SK-N-SH (cell line): ENCODE data around the gene SETX. TPM values are rescaled to one million over a fixed set of nuclear protein-coding genes. Genes with fewer than 3 reads are reported as not detected.

Source experiments
- CTCF ChIA-PET: fragments of 300-600, 350-600 bp; formaldehyde crosslinking; extraction: SDS; loops from one replicate; lab custom pipeline; 2021; lab: Yijun Ruan, JAX
- POLR2A ChIA-PET: fragments of 350-600 bp; sonication (Branson Sonifier 250); formaldehyde crosslinking; extraction: SDS; loops from one replicate; lab custom pipeline; 2020; ENCODE audit warnings: antibody characterized with exemption, inconsistent platforms; lab: Yijun Ruan, JAX
- DNase-seq: peaks from one replicate; pipeline ENCODE4 v3.0.0; 2012
- H2AFZ ChIP-seq: fragments of 200-600 bp; sonication (generic); 2 replicates; pipeline ENCODE4 v1.8.1; 2016; ENCODE audit warnings: antibody characterized with exemption, mild to moderate bottlenecking, low read depth
- H3F3A ChIP-seq: fragments of 200-600 bp; sonication (generic); replicated peaks from 2 replicates; pipeline ENCODE3; 2016; ENCODE audit warnings: antibody characterized with exemption, mild to moderate bottlenecking; ENCODE audit not compliant: insufficient read depth
- H3K27ac ChIP-seq, 2 experiments: fragments of 200-500 bp in 1 of 2; fragments of 200-600 bp in 1 of 2; sonication (Bioruptor generic) in 1 of 2; sonication (generic), shearing (Covaris generic) in 1 of 2; 2 replicates each; pipeline versions ENCODE4 v1.5.1 to v1.6.1; 2014 to 2016; ENCODE audit warnings: low read depth in 2 of 2, inconsistent platforms in 1 of 2, low read length in 1 of 2, mild to moderate bottlenecking in 1 of 2, mixed read lengths in 1 of 2
- H3K27me3 ChIP-seq: fragments of 200-600 bp; sonication (generic), shearing (Covaris generic); 2 replicates; pipeline ENCODE4 v1.6.1; 2016; ENCODE audit warnings: mixed run types; ENCODE audit not compliant: insufficient read depth
- H3K36me3 ChIP-seq, 2 experiments: fragments of 200-500 bp in 1 of 2; fragments of 200-600 bp in 1 of 2; sonication (Bioruptor generic) in 1 of 2; sonication (generic) in 1 of 2; replicated peaks in 1 of 2; 2 replicates each; pipeline versions ENCODE3 to v1.5.1; 2014 to 2016; ENCODE audit warnings: low read length in 1 of 2, mild to moderate bottlenecking in 1 of 2; ENCODE audit not compliant: insufficient read depth in 2 of 2, control insufficient read depth in 1 of 2
- H3K4me1 ChIP-seq, 2 experiments: fragments of 200-500 bp in 1 of 2; fragments of 200-600 bp in 1 of 2; sonication (Bioruptor generic) in 1 of 2; sonication (generic), shearing (Covaris generic) in 1 of 2; 2 replicates each; pipeline versions ENCODE4 v1.5.1 to v1.6.1; 2014 to 2016; ENCODE audit warnings: low read depth in 1 of 2, low read length in 1 of 2, mixed run types in 1 of 2; ENCODE audit not compliant: insufficient read depth in 2 of 2, control insufficient read depth in 1 of 2
- H3K4me2 ChIP-seq: fragments of 200-600 bp; sonication (generic), shearing (Covaris generic); 2 replicates; pipeline ENCODE4 v1.6.1; 2017; ENCODE audit warnings: mixed run types
- H3K4me3 ChIP-seq, 2 experiments: fragments of 200-500 bp in 1 of 2; fragments of 200-600 bp in 1 of 2; sonication (Bioruptor generic) in 1 of 2; sonication (generic), shearing (Covaris generic) in 1 of 2; 2 replicates each; pipeline versions ENCODE4 v1.5.1 to v1.8.1; 2014 to 2016; ENCODE audit warnings: low read depth in 2 of 2, inconsistent platforms in 1 of 2, low read length in 1 of 2, mild to moderate bottlenecking in 1 of 2, mixed read lengths in 1 of 2, moderate library complexity in 1 of 2
- H3K79me2 ChIP-seq: fragments of 200-600 bp; sonication (generic); 2 replicates; pipeline ENCODE4 v1.8.1; 2017; ENCODE audit warnings: mild to moderate bottlenecking; ENCODE audit not compliant: insufficient read depth
- H3K9ac ChIP-seq: fragments of 200-600 bp; sonication (generic); 2 replicates; pipeline ENCODE4 v1.6.1; 2017; ENCODE audit warnings: mixed run types
- H3K9me2 ChIP-seq: fragments of 200-600 bp; sonication (generic); 2 replicates; pipeline ENCODE4 v1.6.1; 2017; ENCODE audit warnings: mixed run types
- H3K9me3 ChIP-seq: fragments of 200-600 bp; sonication (generic); 2 replicates; pipeline ENCODE4 v1.6.1; 2017; ENCODE audit warnings: mixed run types, mild to moderate bottlenecking, moderate library complexity
- H4K20me1 ChIP-seq: fragments of 200-600 bp; sonication (generic); 2 replicates; pipeline ENCODE4 v1.6.1; 2017; ENCODE audit warnings: mild to moderate bottlenecking, mixed run types; ENCODE audit not compliant: insufficient read depth
- ELF1 ChIP-seq: IDR thresholded peaks from 2 replicates; pipeline ENCODE4 v1.4.0; 2012
- EP300 ChIP-seq, 2 experiments: IDR thresholded peaks; 2 replicates each; pipeline versions ENCODE4 v1.4.0 to v1.6.1; 2012; ENCODE audit warnings: borderline replicate concordance in 1 of 2, low read depth in 1 of 2, low read length in 1 of 2
- FOSL2 ChIP-seq: IDR thresholded peaks from 2 replicates; pipeline ENCODE4 v1.4.0; 2012; ENCODE audit warnings: low read depth, mild to moderate bottlenecking, moderate library complexity, borderline replicate concordance
- FOXJ3 ChIP-seq: sonication (generic); formaldehyde crosslinking; IDR thresholded peaks from 2 replicates; pipeline ENCODE4 v1.5.1; 2020; ENCODE audit warnings: mild to moderate bottlenecking, missing genetic modification reagents
- GABPA ChIP-seq: IDR thresholded peaks from 2 replicates; pipeline ENCODE4 v1.4.0; 2012; ENCODE audit warnings: low read depth, mild to moderate bottlenecking
- GATA2 ChIP-seq: sonication (generic); formaldehyde crosslinking; IDR thresholded peaks from 2 replicates; pipeline ENCODE4 v1.5.0; 2020; ENCODE audit warnings: mild to moderate bottlenecking, missing genetic modification reagents
- IRF3 ChIP-seq: fragments of 150-350 bp; IDR thresholded peaks from 2 replicates; pipeline ENCODE4 v1.6.1; 2016; ENCODE audit warnings: mild to moderate bottlenecking, low read depth, low read length
- MEF2A ChIP-seq: IDR thresholded peaks from 2 replicates; pipeline ENCODE4 v1.4.0; 2012; ENCODE audit warnings: low read depth, borderline replicate concordance
- MXI1 ChIP-seq: IDR thresholded peaks from 2 replicates; pipeline ENCODE4 v1.6.1; 2012; ENCODE audit warnings: mild to moderate bottlenecking, low read depth, low read length, improper control_type of control experiment
- NFIC ChIP-seq: IDR thresholded peaks from 2 replicates; pipeline ENCODE4 v1.4.0; 2012; ENCODE audit warnings: borderline replicate concordance
- NRF1 ChIP-seq: IDR thresholded peaks from 2 replicates; pipeline ENCODE4 v1.6.1; 2012; ENCODE audit warnings: low read depth, mild to moderate bottlenecking, low read length
- PBX3 ChIP-seq: IDR thresholded peaks from 2 replicates; pipeline ENCODE4; 2012
- RAD21 ChIP-seq: IDR thresholded peaks from 2 replicates; pipeline ENCODE4 v1.6.1; 2012; ENCODE audit warnings: mild to moderate bottlenecking, low read length
- RFX5 ChIP-seq: IDR thresholded peaks from 2 replicates; pipeline ENCODE4 v1.6.1; 2012; ENCODE audit warnings: mild to moderate bottlenecking, improper control_type of control experiment, low read length
- RXRA ChIP-seq: IDR thresholded peaks from 2 replicates; pipeline ENCODE4 v1.4.0; 2012; ENCODE audit warnings: low read depth, mild to moderate bottlenecking, borderline replicate concordance
- SMC3 ChIP-seq: IDR thresholded peaks from 2 replicates; pipeline ENCODE4 v1.6.1; 2012; ENCODE audit warnings: low read depth, low read length, improper control_type of control experiment
- TAF1 ChIP-seq: IDR thresholded peaks from 2 replicates; pipeline ENCODE4 v1.6.1; 2012; ENCODE audit warnings: low read depth, mild to moderate bottlenecking, low read length, moderate library complexity, borderline replicate concordance
- TCF12 ChIP-seq: IDR thresholded peaks from 2 replicates; pipeline ENCODE4 v1.4.0; 2012
- TEAD4 ChIP-seq: IDR thresholded peaks from 2 replicates; pipeline ENCODE4 v1.4.0; 2012; ENCODE audit warnings: mild to moderate bottlenecking, borderline replicate concordance; ENCODE audit not compliant: insufficient read depth
- YY1 ChIP-seq: IDR thresholded peaks from 2 replicates; pipeline ENCODE4 v1.4.0; 2012; ENCODE audit warnings: low read depth, mild to moderate bottlenecking
- ZBTB33 ChIP-seq: IDR thresholded peaks from 2 replicates; pipeline ENCODE4 v1.4.0; 2012; ENCODE audit warnings: low read depth, borderline replicate concordance
- WGBS: methylation state at CpG from one replicate; pipeline ENCODE4 v1.1.6; 2017; ENCODE audit warnings: low lambda C conversion rate; 5-methylcytosine and 5-hydroxymethylcytosine counted together
- polyA plus RNA-seq, 3 experiments: library from polyadenylated mRNA; depleted of rRNA; stranded (reverse); fragments of >200 nt; gene quantifications; 2 replicates each; pipeline ENCODE4 v1.2.3, GENCODE V29; 2012
- TF ChIP-seq, protein P1 (sequence below): IDR thresholded peaks from 2 replicates; pipeline ENCODE4 v1.4.0; 2012; ENCODE audit warnings: low read depth, borderline replicate concordance

SETX gene
- polyA plus RNA-seq, 1 of the 3 experiments (the other 2 are of a cell fraction) = 12.3 TPM

DNA sequence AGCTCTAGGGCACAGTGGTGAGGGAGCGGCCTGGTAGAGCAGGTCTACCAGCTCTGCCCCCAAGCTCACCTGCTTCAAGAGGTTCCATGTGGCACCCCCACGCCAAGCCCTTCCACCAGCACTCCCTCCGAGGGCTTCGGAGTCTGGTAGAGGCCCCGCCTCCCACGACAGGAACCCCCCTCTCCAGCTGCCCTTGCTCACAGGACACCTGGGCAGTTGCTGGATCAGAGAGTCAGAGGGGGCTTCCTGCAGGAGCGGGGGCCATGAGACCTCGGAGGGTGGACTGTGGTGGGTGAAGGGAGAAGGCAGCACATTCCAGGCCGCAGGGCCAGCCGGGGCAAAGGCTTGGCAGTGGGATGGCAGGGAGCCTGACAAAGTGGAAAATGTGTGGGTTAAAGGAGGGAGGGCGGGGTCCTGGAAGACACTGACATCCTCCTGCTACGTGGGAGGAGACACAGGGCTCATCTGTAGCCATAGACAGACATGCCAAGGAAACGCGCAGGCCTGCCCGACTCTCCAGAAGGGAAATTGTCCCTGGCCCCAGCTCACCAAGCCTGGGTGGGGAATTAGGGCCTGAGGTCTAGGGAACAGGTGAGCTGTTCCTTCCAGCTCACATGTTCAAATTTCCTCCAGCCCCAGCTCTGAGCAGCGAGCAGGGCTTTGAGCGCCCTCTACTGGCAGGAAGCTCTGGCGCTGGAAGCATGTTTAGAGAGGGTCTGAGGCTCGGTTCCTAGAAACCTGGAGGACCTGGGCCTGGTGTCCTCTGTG lies 118.7 kb downstream of the SETX start (continued):
- TF ChIP-seq, protein P1, sequence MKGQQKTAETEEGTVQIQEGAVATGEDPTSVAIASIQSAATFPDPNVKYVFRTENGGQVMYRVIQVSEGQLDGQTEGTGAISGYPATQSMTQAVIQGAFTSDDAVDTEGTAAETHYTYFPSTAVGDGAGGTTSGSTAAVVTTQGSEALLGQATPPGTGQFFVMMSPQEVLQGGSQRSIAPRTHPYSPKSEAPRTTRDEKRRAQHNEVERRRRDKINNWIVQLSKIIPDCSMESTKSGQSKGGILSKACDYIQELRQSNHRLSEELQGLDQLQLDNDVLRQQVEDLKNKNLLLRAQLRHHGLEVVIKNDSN = no peak
- TF ChIP-seq TAF1 (no peak), NRF1 (no peak), FOXJ3 (CRISPR knock-in tag) (no peak), TCF12 (no peak), EP300 (IDR thresholded peaks at IDR 0.05; ENCODE audit: borderline replicate concordance in 1 of 2, low read depth in 1 of 2, low read length in 1 of 2) (no peak), GABPA (no peak), NFIC (no peak), FOSL2 (no peak), RFX5 (no peak), YY1 (no peak)

DNA sequence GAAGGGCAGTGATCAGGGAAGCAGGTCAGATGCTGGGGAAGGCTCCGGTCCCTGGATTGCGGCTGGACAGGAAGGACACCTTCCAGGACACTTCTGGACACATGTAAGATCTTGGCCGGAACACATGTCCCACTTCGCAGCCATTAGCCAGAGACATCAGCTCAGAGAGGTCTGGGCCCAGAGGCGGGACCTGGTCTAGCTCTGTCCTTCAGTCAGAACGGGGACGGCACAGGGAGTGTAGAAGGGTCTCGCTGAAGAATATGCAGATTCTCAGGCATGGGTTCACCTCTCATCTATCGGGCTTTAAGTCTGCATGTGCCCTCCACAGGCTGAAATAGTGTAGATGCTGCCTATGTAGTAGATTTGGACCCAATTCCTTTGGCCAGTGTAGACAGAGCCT lies 119.7 kb downstream of the SETX start:
- POLR2A ChIA-PET = interaction anchor here (0.9 to 1.4 kb wide), 2 partner anchors 19 to 53 kb away, joined by 3 read pairs; no protein-coding TSS in a partner anchor
- H3K27ac ChIP-seq = no peak overlapping the region
- DNase-seq = no peak
- no peaks in the 10 kb centered on the region for H3K9me3 ChIP-seq
- TF ChIP-seq NFIC (no peak), IRF3 (no peak), ELF1 (no peak), PBX3 (no peak), SMC3 (no peak), ZBTB33 (no peak), MEF2A (no peak), MXI1 (no peak), TEAD4 (no peak), RXRA (no peak), RAD21 (no peak), GATA2 (no peak), YY1 (no peak)
- peaks cover 0 to 46% of the 10 kb centered on the region in 2 experiments; a peak in 2 of 4 replicates for H3K4me1 ChIP-seq
- CTCF ChIA-PET = interaction anchor here (0.9 to 12.6 kb wide), 24 partner anchors 9 to 477 kb away, joined by 3 to 218 read pairs (median 6); partner anchors contain the start of gene NTNG2
- H3K9me2 ChIP-seq = no peaks in the 10 kb centered on the region
- H3K9ac ChIP-seq = no peak overlapping the region
- H3K4me2 ChIP-seq = no peak overlapping the region
- H3K4me3 ChIP-seq = no peak overlapping the region
- no peaks in the 10 kb centered on the region for H3K36me3 ChIP-seq
- 0 out of 2 replicates have a peak, but pooled peaks cover 14% of the 10 kb centered on the region for H4K20me1 ChIP-seq
- no peaks in the 10 kb centered on the region for H3K79me2 ChIP-seq
- 73% methylated on average over 2 of the region's 9 CpGs for WGBS
- H3F3A ChIP-seq = peaks cover 6% of the 10 kb centered on the region
- H2AFZ ChIP-seq = no peak overlapping the region
- no peaks in the 10 kb centered on the region for H3K27me3 ChIP-seq
